Lung microvascular endothelial cell (primary cell): ENCODE results near the gene CCHCR1. TPM values are rescaled to one million over a fixed set of nuclear protein-coding genes. Genes with fewer than 3 reads are reported as not detected.
A peak's percentile ranks its signal among the peaks of the same experiment; 100 is the strongest.
"Not testable (repeated sequence)": the region's sequence is repeated elsewhere in the genome, so short reads cannot be mapped to it uniquely, and the experiment has no call there.

Source experiments
- DNase-seq, 2 donors: peaks; one replicate each; pipeline versions ENCODE4 v3.0.0 to v3.0.0-alpha.2; 2010; ENCODE audit warnings: low read depth in 2 of 2
- total RNA-seq: library from RNA; depleted of rRNA; stranded (reverse); fragments of >200 nt; gene quantifications from 2 replicates; pipeline ENCODE4 v1.2.1, GENCODE V29; 2014

Gene CCHCR1
- 7.7 and 8.7 TPM in 2 replicates for total RNA-seq

- no peak for DNase-seq
Observed at GRCh38 chr6:31157513-31158139, at the start of gene CCHCR1. CCHCR1 (minus strand) TSS chr6:31157802; CDS start chr6:31157600, 202 bp downstream.

- DNase-seq, result no peak
Observed at GRCh38 chr6:31205638-31206037, 48.0 kb upstream of the CCHCR1 start.

- no peak for DNase-seq
Observed at GRCh38 chr6:31204751-31205145, 47.1 kb upstream of the CCHCR1 start.

GRCh38 chr6:31203345-31203979 is 45.9 kb upstream of the CCHCR1 start:
- DNase-seq, result peak; percentile 66 to 67

- peak; percentile 12 to 20 for DNase-seq
Observed at GRCh38 chr6:31202259-31203166, 44.9 kb upstream of the CCHCR1 start.

GRCh38 chr6:31199105-31199452 is 41.5 kb upstream of the CCHCR1 start:
- not testable (repeated sequence) for DNase-seq

- peak; percentile 82 to 91 for DNase-seq
Observed at GRCh38 chr6:31197559-31198305, 40.1 kb upstream of the CCHCR1 start.

- DNase-seq, result not testable (repeated sequence)
Observed at GRCh38 chr6:31196251-31197022, 38.8 kb upstream of the CCHCR1 start.

GRCh38 chr6:31195308-31195979 is 37.8 kb upstream of the CCHCR1 start:
- not testable (repeated sequence) for DNase-seq

- DNase-seq, result no peak
Observed at GRCh38 chr6:31194061-31194834, 36.6 kb upstream of the CCHCR1 start.

GRCh38 chr6:31193206-31193605 is 35.6 kb upstream of the CCHCR1 start:
- no peak for DNase-seq

GRCh38 chr6:31192431-31193105 is 35.0 kb upstream of the CCHCR1 start:
- peak; percentile 76 to 88 for DNase-seq

GRCh38 chr6:31190488-31190887 is 32.9 kb upstream of the CCHCR1 start:
- no peak for DNase-seq

- DNase-seq, result not testable (repeated sequence)
Observed at GRCh38 chr6:31189223-31189622, 31.6 kb upstream of the CCHCR1 start.

GRCh38 chr6:31187780-31188194 is 30.2 kb upstream of the CCHCR1 start:
- no peak for DNase-seq

- no peak for DNase-seq
Observed at GRCh38 chr6:31186052-31186734, 28.6 kb upstream of the CCHCR1 start.

- DNase-seq, result not testable (repeated sequence)
Observed at GRCh38 chr6:31185695-31186051, 28.1 kb upstream of the CCHCR1 start.

GRCh38 chr6:31183859-31184258 is 26.3 kb upstream of the CCHCR1 start:
- not testable (repeated sequence) for DNase-seq
